ENCODE measurements around the gene MEGF11.

- no peak for TF ChIP-seq CTCF (IDR thresholded peaks at IDR 0.05; ENCODE audit: low read length)
- no peak for TF ChIP-seq EZH2 (IDR thresholded peaks at IDR 0.05; ENCODE audit: borderline replicate concordance, low read length)
These were observed 39.3 kb downstream of the MEGF11 start for GRCh38 chr15:66214246-66214645.
